Endodermal cell (in vitro differentiated cells): ENCODE measurements around the gene ASPG. TPM values are rescaled to one million over a fixed set of nuclear protein-coding genes. Genes with fewer than 3 reads are reported as not detected.

Source experiments
- DNase-seq: peaks from one replicate; pipeline ENCODE4 v3.0.0-alpha.2; 2017
- H3K27ac ChIP-seq: 2 replicates; pipeline ENCODE4 v1.5.1; 2013; ENCODE audit warnings: mild to moderate bottlenecking, low read depth, low read length, moderate library complexity
- H3K27me3 ChIP-seq: 2 replicates; pipeline ENCODE4 v1.6.1; 2013; ENCODE audit warnings: mild to moderate bottlenecking, low read length, moderate library complexity; ENCODE audit not compliant: insufficient read depth, control insufficient read depth, poor library complexity, severe bottlenecking
- H3K36me3 ChIP-seq: 2 replicates; pipeline ENCODE4 v1.7.0; 2013; ENCODE audit warnings: mild to moderate bottlenecking, low read length, moderate library complexity; ENCODE audit not compliant: control insufficient read depth, insufficient read depth
- H3K4me1 ChIP-seq: one replicate; pipeline ENCODE4 v1.7.0; 2013; ENCODE audit warnings: low read length; ENCODE audit not compliant: control insufficient read depth, insufficient read depth
- H3K4me3 ChIP-seq: 2 replicates; pipeline ENCODE4 v1.5.1; 2013; ENCODE audit warnings: mild to moderate bottlenecking, low read length, moderate library complexity
- H3K9ac ChIP-seq: 2 replicates; pipeline ENCODE4 v1.6.1; 2013; ENCODE audit warnings: mild to moderate bottlenecking, low read length, moderate library complexity; ENCODE audit not compliant: poor library complexity, severe bottlenecking; ENCODE audit errors: extremely low read depth
- H3K9me3 ChIP-seq: 2 replicates; pipeline ENCODE4 v1.6.1; 2013; ENCODE audit warnings: mild to moderate bottlenecking, low read length, moderate library complexity; ENCODE audit not compliant: control insufficient read depth
- H3K27ac Mint-ChIP-seq: 2 replicates; pipeline ENCODE4 v1.8.0; 2020; ENCODE audit warnings: mixed read lengths
- H3K27me3 Mint-ChIP-seq: 2 replicates; pipeline ENCODE4 v1.8.0; 2021; ENCODE audit warnings: mild to moderate bottlenecking, mixed read lengths; ENCODE audit not compliant: insufficient read depth
- H3K36me3 Mint-ChIP-seq: 2 replicates; pipeline ENCODE4 v1.8.0; 2020; ENCODE audit warnings: low read depth, mixed read lengths
- H3K4me1 Mint-ChIP-seq: 2 replicates; pipeline ENCODE4 v1.8.0; 2020; ENCODE audit warnings: mixed read lengths
- H3K4me3 Mint-ChIP-seq: 2 replicates; pipeline ENCODE4 v1.8.0; 2020; ENCODE audit warnings: mild to moderate bottlenecking, moderate library complexity, mixed read lengths
- H3K9me3 Mint-ChIP-seq: 2 replicates; pipeline ENCODE4 v1.8.0; 2020; ENCODE audit warnings: mild to moderate bottlenecking, mixed read lengths
- CTCF ChIP-seq: fragments of 200-600 bp; sonication (generic); conservative IDR thresholded peaks from 2 replicates; pipeline ENCODE4 v1.5.0; 2021; ENCODE audit warnings: antibody characterized with exemption, mild to moderate bottlenecking
- WGBS, 2 experiments: methylation state at CpG; one replicate each; pipeline versions ENCODE4 v1.1.5 to v1.1.7; 2013; ENCODE audit warnings: missing lambda C conversion rate in 2 of 2, mixed read lengths in 1 of 2; ENCODE audit not compliant: insufficient coverage in 1 of 2, insufficient read length in 1 of 2; 5-methylcytosine and 5-hydroxymethylcytosine counted together
- total RNA-seq, 2 donors: library from RNA; stranded (reverse); fragmentation: NEBNext Ultra II Directional in 1 of 2; extraction: Animal tissue kit (Norgen Biotek cat#: 25700) in 1 of 2; gene quantifications; 2 replicates in 1 of 2; 3 replicates in 1 of 2; pipeline ENCODE4 v1.2.1, GENCODE V29; 2021

Gene ASPG
- total RNA-seq, 2 donors from 2014 or later, result 0.71 to 1.4 TPM

DNA sequence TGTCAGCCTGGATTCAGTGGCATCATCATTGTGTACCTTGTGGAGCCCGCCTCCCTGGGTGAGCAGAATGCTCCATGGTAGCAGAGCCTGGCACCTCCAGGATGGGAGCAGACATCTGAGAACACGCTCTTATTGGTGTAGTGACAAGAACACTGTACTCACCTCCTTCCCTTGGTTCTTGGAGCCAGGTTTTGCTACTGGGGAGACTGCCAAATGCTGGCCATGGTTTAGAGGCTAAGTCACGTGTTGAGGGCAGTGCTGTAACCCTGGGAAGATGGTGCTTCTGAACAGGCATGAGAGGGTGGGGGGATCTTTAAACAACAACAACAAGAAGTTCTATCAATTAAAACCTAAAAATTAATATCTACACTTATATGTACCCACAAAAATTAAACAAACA lies 47.6 kb upstream of the ASPG start:
- Mint-ChIP-seq H3K4me1 (peaks cover 26% of the 10 kb centered on the region), H3K4me3 (no peak overlapping the region), H3K36me3 (no peaks in the 10 kb centered on the region), H3K27ac (no peak overlapping the region), H3K27me3 (no peaks in the 10 kb centered on the region), H3K9me3 (no peaks in the 10 kb centered on the region)
- no peaks in the 10 kb centered on the region for H3K27me3 ChIP-seq
- H3K36me3 ChIP-seq, result no peaks in the 10 kb centered on the region
- H3K4me3 ChIP-seq, result no peak overlapping the region
- 96 to 100% methylated on average over 3 of the region's 3 CpGs for WGBS, 2 experiments
- H3K4me1 ChIP-seq, result no peaks in the 10 kb centered on the region
- TF ChIP-seq CTCF, result no peak
- no peak overlapping the region for H3K27ac ChIP-seq
- H3K9ac ChIP-seq, result no peak overlapping the region
- no peak for DNase-seq
- no peaks in the 10 kb centered on the region for H3K9me3 ChIP-seq

- Histone ChIP-seq H3K27me3 (no peaks in the 10 kb centered on the region), H3K27ac (no peak overlapping the region), H3K4me1 (no peaks in the 10 kb centered on the region), H3K4me3 (no peak overlapping the region), H3K36me3 (no peaks in the 10 kb centered on the region), H3K9ac (no peak overlapping the region), H3K9me3 (no peaks in the 10 kb centered on the region)
- no peaks in the 10 kb centered on the region for H3K9me3 Mint-ChIP-seq
- TF ChIP-seq CTCF, result no peak
- no peak overlapping the region for H3K27ac Mint-ChIP-seq
- WGBS, 2 experiments, result 81 to 86% methylated on average over 2 to 5 of the region's 5 CpGs
- peaks cover 21% of the 10 kb centered on the region for H3K4me1 Mint-ChIP-seq
- no peak for DNase-seq
- H3K27me3 Mint-ChIP-seq, result no peaks in the 10 kb centered on the region
- H3K36me3 Mint-ChIP-seq, result no peaks in the 10 kb centered on the region
- H3K4me3 Mint-ChIP-seq, result no peak overlapping the region
Measured at GRCh38 chr14:104039214-104039613, 46.3 kb upstream of the ASPG start.

DNA sequence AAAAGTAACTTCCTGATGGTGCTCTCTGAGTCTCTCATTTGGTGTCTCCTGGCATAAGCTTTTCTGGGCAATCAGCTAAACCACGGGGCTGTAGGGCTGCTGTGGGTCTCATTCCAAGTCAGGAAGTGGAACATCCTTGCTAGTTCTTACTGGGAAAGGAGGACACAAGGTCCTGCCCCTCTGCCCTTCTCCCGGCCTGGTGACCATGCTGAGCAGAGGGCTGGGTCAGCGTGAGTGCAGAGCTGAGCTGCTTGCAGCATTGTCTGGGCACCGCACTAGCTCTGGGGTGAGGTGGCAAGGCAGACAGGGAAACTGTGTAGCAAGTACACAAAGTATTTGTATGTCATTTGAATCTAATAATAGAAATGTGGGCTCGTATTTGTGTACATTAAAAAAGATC lies 45.0 kb upstream of the ASPG start:
- no peak overlapping the region for H3K4me3 Mint-ChIP-seq
- no peaks in the 10 kb centered on the region for H3K27me3 ChIP-seq
- 46 to 58% methylated on average over 4 of the region's 5 CpGs for WGBS, 2 experiments
- H3K4me3 ChIP-seq, result no peak overlapping the region
- no peaks in the 10 kb centered on the region for H3K4me1 ChIP-seq
- no peak overlapping the region for H3K9ac ChIP-seq
- H3K27me3 Mint-ChIP-seq, result no peaks in the 10 kb centered on the region
- H3K27ac ChIP-seq, result no peak overlapping the region
- no peaks in the 10 kb centered on the region for H3K36me3 ChIP-seq
- no peaks in the 10 kb centered on the region for H3K9me3 ChIP-seq
- peaks cover 18% of the 10 kb centered on the region for H3K4me1 Mint-ChIP-seq
- no peaks in the 10 kb centered on the region for H3K36me3 Mint-ChIP-seq
- H3K9me3 Mint-ChIP-seq, result no peaks in the 10 kb centered on the region
- H3K27ac Mint-ChIP-seq, result no peak overlapping the region
- TF ChIP-seq CTCF, result no peak
- DNase-seq, result no peak
